GM10248 (cell line): ENCODE data around the gene KTN1.

Experiments
- CTCF ChIA-PET: fragments of 300-600 bp; sonication (Branson Sonifier 250); formaldehyde crosslinking; extraction: SDS; loops from one replicate; lab custom pipeline; 2021; ENCODE audit warnings: antibody characterized with exemption; lab: Yijun Ruan, JAX
- POLR2A ChIA-PET: fragments of 350-650 bp; sonication (Branson Sonifier 250); formaldehyde crosslinking; extraction: SDS; loops from one replicate; lab custom pipeline; 2020; ENCODE audit warnings: antibody characterized with exemption; lab: Yijun Ruan, JAX
- DNase-seq: peaks from one replicate; pipeline ENCODE4 v3.0.0; 2012; ENCODE audit errors: extremely low spot score
- TF ChIP-seq, protein P1 (sequence below): IDR thresholded peaks from 2 replicates; pipeline ENCODE4 v1.5.1; 2012; ENCODE audit warnings: mild to moderate bottlenecking, low read depth; ENCODE audit errors: extremely low read depth, missing control alignments, control extremely low read depth

The KTN1 gene

DNA sequence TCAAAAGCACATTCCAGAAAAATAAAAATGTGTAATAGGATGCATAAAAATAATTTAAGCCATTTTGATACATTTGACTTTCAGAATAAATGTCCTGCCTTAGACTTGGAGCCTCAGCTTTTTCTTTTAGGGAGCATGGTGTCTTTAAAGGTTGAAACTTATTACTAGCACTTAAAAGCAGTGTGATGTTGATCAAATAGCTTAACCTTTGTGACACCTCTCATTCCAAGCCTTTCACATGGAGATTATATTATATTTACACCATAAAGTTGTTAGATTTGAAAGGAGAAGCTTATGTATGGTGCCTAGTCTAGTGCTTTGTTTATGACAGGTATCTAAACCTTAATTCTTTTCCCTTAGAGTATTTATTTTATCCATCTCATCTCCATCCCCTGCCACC, 61.9 kb downstream of the KTN1 start:
- ChIA-PET POLR2A (no interaction called here), CTCF (interaction anchor here (1.2 to 2.2 kb wide), 2 partner anchors 10 to 20 kb away, joined by 3 to 7 read pairs; no protein-coding TSS in a partner anchor)
- TF ChIP-seq, protein P1, sequence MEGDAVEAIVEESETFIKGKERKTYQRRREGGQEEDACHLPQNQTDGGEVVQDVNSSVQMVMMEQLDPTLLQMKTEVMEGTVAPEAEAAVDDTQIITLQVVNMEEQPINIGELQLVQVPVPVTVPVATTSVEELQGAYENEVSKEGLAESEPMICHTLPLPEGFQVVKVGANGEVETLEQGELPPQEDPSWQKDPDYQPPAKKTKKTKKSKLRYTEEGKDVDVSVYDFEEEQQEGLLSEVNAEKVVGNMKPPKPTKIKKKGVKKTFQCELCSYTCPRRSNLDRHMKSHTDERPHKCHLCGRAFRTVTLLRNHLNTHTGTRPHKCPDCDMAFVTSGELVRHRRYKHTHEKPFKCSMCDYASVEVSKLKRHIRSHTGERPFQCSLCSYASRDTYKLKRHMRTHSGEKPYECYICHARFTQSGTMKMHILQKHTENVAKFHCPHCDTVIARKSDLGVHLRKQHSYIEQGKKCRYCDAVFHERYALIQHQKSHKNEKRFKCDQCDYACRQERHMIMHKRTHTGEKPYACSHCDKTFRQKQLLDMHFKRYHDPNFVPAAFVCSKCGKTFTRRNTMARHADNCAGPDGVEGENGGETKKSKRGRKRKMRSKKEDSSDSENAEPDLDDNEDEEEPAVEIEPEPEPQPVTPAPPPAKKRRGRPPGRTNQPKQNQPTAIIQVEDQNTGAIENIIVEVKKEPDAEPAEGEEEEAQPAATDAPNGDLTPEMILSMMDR, result no peak
- DNase-seq, result no peak

DNA sequence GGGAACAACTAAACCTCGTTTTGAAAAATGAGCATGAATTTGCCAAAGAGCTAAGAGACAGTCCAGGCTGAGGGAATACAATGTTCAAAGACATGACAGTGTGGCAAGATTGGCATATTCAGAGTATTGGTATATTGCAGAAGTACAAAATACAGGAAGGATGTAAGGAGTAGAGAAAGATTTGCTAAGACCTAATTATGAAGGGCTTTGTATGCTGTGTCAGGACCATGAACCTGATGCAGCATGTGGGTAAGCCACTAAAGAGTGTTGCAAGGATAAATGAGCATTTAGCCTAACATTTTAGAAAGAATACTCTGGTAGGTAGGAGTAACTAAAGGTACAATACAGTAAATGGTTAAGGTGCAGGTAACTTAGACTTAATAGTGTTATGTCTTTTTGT, 65.1 kb downstream of the KTN1 start:
- CTCF ChIA-PET, result no interaction called here
- TF ChIP-seq, protein P1, result no peak
- POLR2A ChIA-PET, result no interaction called here
- no peak for DNase-seq

DNA sequence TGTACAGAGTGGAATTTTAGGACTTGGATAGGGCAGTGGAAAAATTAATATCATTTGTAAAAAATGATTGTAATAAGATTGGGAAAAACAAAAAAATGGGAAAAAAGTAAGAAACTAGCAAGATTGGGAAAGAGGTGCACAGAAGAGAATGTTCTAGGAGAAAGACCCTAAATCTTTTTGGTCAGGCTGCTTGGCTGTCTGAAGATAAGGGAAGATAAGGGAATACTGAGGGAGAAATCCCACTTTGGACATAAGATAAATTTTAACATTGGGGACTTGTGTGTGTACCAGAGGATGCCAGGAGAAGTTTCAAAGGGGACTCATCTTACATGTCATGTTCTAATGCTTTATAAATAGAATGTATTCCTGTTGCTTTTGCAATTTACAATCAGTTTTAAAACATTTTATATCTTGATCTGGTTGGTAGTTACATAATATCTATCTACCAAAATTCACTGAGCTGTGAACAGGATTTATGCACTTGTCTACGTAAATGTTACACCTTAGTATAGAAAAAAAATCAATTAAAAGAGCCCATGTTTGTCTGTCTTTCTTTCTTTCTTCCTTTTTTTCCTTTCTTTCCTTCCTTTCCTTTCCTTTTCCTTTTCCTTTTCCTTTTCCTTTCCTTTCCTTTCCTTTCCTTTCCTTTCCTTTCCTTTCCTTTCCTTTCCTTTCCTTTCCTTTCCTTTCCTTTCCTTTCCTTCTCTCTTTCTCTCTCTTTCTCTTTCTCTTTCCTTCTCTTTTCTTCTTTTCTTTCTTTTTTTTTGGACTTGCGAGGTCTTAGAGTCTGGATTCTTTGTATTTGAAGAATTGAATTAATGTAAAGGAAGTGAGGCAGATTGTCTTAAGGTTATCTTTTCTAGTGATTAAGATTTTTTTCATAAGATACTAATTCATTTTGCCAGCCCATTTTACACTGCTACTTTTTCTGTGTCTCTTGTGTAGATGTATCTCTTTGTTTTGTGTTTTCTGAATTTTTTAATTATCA, 66.1 kb downstream of the KTN1 start:
- CTCF ChIA-PET, result no interaction called here
- TF ChIP-seq, protein P1, result no peak
- POLR2A ChIA-PET, result no interaction called here
- no peak for DNase-seq

DNA sequence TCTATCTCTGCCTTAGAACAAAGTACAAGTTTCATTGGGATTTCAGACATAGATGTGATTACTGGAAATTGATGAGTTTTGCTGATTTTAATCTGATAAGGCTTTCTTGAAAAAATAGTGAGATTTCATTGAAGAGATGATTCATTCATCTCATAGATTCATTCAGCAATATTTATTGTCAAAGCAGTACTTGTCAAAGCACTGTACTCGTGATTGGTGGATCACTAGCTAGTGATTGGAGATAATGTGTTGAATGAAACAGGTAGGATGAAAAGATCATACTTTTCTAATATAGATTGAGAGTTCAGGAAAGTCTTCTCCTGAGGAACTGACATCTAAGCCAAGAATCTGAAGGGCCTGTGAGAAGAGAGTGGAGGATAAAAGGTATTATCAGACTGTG, 71.0 kb downstream of the KTN1 start:
- CTCF ChIA-PET, result interaction anchor here (1.7 kb wide), 1 partner anchor 9 kb away, joined by 7 read pairs; no protein-coding TSS in a partner anchor
- DNase-seq, result no peak
- POLR2A ChIA-PET, result no interaction called here
- TF ChIP-seq, protein P1, result no peak

DNA sequence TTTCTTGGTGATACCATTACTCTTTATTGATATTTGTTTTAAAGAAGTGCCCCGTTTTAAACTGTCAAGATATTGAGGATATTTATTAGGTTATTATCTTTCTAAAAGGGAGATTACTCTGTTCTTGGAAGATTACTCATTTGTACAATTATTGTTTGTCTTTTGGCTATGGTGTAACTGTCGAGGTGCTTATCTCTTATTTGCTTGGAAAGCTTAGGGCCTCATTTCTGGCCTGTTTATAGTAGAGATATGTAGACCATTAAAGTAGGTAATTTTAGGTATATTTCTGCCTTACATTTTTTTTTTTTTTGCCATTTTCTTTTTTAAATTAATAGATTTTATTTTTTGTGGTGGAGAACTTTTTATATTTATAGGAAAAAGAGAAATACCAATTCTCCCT, 74.2 kb downstream of the KTN1 start:
- TF ChIP-seq, protein P1, result no peak
- CTCF ChIA-PET, result no interaction called here
- POLR2A ChIA-PET, result no interaction called here
- no peak for DNase-seq

DNA sequence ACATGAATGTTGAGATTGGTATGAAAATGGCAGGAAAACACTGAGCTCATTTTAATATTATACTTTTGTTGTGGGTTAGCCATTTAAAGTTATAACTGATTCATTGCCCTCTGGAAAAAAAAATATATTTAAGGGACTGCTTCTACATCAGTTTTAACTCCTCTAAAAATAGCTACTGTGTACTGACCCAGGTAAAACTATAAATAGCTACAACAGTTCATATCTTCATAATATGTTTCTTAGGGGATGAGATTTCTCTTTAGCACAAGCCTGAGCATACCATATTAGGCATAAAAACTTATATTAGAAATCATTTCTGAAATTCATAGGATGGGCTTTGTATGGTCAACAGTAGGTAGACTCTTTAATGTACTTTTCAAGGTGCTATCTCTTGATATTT, 81.0 kb downstream of the KTN1 start:
- DNase-seq, result no peak
- TF ChIP-seq, protein P1, result no peak
- CTCF ChIA-PET, result interaction anchor here (0.8 to 3.1 kb wide), 4 partner anchors 11 to 224 kb away, joined by 3 to 13 read pairs (median 8); no protein-coding TSS in a partner anchor
- POLR2A ChIA-PET, result no interaction called here
